Activated naive CD4-positive, alpha-beta T cell treated with anti-CD3 and anti-CD28 coated beads for 36 hours (primary cell): ENCODE data around the gene CNTN4. TPM values are rescaled to one million over a fixed set of nuclear protein-coding genes. Genes with fewer than 3 reads are reported as not detected.

Experiments
- CTCF ChIA-PET: fragments of 350-600 bp; sonication (Branson Sonifier 250); formaldehyde crosslinking; loops from one replicate; lab custom pipeline; 2021; ENCODE audit warnings: antibody characterized with exemption; lab: Charles Lee
- DNase-seq: peaks from one replicate; pipeline ENCODE4 v3.0.0-alpha.2; 2020
- H3K27ac Mint-ChIP-seq: one replicate; pipeline ENCODE4 v1.8.0; 2021; ENCODE audit warnings: mild to moderate bottlenecking, mixed read lengths
- H3K27me3 Mint-ChIP-seq: one replicate; pipeline ENCODE4 v1.8.0; 2021; ENCODE audit warnings: low read depth, mixed read lengths
- H3K36me3 Mint-ChIP-seq: one replicate; pipeline ENCODE4 v1.8.0; 2021; ENCODE audit warnings: low read depth, mixed read lengths
- H3K4me1 Mint-ChIP-seq: one replicate; pipeline ENCODE4 v1.8.0; 2021; ENCODE audit warnings: low read depth, mixed read lengths
- H3K4me3 Mint-ChIP-seq: one replicate; pipeline ENCODE4 v1.8.0; 2021; ENCODE audit warnings: mild to moderate bottlenecking, moderate library complexity, mixed read lengths
- H3K9me3 Mint-ChIP-seq: one replicate; pipeline ENCODE4 v1.8.0; 2021; ENCODE audit warnings: mixed read lengths
- intact Hi-C: fragments of 100-400 bp; cut with micrococcal nuclease; formaldehyde crosslinking; loops from one replicate; pipeline ENCODE4 v1.15.1; 2023
- total RNA-seq, 2 experiments: library from RNA; stranded (reverse); gene quantifications; one replicate each; pipeline ENCODE4 v1.2.3, GENCODE V29; 2021

CNTN4 gene
- total RNA-seq, 2 experiments from 2014 or later, result not detected

DNA sequence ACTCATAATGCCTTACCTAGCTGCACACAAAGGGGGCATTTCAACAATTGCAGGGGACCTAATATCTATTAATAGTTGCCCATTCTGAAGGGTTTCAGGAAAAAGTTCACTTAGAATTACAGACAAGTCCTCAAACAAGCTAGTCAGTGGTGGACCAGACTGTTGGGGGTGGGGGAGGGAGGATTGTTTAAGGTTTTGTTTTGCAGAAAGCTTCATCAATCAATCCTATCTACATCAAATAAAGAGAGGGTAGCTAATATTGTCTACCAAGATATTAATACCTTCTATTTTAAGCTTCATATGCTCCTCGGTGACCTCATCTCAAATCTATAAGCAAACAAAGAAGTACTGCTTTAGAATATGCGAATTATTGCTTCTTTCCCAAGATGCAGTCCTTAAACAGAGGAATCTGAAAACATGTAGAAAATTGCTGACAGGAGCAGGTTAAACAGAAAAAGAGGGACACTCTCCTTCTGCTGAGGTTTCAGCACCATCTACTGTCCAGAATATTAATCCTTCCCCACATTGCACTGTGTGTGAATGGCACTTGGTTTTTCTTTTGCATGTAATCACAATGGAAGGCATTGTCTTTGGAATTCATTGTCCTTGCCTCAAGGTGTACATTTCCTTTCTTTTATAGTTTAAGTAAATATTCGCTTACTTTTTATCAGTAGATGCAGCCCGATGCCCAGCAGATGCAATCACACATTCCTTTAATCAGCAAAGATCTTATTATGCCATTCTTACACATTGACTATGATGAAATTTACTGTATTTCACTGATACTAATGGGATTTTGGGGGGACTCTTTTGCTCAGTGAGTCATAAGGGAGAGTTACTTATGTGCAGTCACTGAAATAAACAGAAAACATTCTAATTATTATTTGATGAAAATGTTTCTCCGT is 916.8 kb downstream of the CNTN4 start:
- no peak for DNase-seq
- no peak overlapping the region for H3K4me3 Mint-ChIP-seq
- no peaks in the 10 kb centered on the region for H3K4me1 Mint-ChIP-seq
- no peaks in the 10 kb centered on the region for H3K9me3 Mint-ChIP-seq
- H3K27me3 Mint-ChIP-seq, result peaks cover 23% of the 10 kb centered on the region
- intact Hi-C loops, result loop anchor here (1.0 to 10.0 kb wide), 2 partner anchors 250 to 321 kb away; no protein-coding TSS in a partner anchor
- H3K27ac Mint-ChIP-seq, result no peak overlapping the region
- no peaks in the 10 kb centered on the region for H3K36me3 Mint-ChIP-seq
- CTCF ChIA-PET, result no interaction called here

DNA sequence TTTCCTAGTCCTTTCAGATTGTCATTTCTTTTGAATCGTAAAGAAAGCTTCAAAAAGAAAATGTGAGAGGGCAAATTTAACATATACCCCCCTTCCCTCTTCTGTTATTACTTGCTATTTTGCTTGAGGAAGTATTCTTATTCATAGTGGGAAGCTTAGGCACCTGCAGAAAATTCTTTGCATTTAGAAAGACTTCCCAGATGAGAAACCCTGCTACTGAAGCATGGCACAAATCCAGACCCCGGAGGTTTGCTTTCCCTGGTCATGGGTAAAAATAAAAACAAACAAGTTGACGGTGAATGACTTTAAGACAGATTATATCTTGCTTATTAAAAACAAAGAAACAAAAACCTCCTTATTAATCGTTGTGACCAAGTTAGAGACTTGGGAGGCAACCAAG is 917.6 kb downstream of the CNTN4 start:
- CTCF ChIA-PET, result no interaction called here

DNA sequence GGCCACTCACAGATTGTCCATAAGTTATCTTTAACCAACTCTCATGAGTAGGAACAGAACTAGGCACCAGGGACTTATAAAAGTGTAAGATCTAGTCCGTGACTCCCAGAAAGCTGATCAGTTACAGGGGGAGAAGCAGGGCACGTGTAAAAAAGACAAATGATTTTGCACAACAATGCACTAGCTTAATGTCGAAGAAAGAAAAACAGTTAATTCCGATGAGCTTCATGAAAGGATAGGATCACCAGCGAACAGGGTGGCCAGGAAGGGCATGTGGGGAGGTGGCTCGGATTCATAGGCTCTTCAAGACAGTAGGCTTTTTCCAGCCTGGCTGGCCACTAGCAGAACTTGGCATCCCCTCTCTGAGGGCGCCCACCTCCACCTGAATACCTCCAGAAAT is 921.5 kb downstream of the CNTN4 start:
- H3K36me3 Mint-ChIP-seq, result no peaks in the 10 kb centered on the region
- CTCF ChIA-PET, result no interaction called here

More for the DNA sequence above, 917.6 kb downstream of the CNTN4 start:
- Mint-ChIP-seq H3K27ac (no peak overlapping the region), H3K27me3 (peaks cover 23% of the 10 kb centered on the region), H3K36me3 (no peaks in the 10 kb centered on the region), H3K4me3 (no peak overlapping the region), H3K9me3 (no peaks in the 10 kb centered on the region), H3K4me1 (no peaks in the 10 kb centered on the region)
- no peak for DNase-seq
- intact Hi-C loops, result loop anchor here (10.0 kb wide), 1 partner anchor 321 kb away; no protein-coding TSS in a partner anchor

DNA sequence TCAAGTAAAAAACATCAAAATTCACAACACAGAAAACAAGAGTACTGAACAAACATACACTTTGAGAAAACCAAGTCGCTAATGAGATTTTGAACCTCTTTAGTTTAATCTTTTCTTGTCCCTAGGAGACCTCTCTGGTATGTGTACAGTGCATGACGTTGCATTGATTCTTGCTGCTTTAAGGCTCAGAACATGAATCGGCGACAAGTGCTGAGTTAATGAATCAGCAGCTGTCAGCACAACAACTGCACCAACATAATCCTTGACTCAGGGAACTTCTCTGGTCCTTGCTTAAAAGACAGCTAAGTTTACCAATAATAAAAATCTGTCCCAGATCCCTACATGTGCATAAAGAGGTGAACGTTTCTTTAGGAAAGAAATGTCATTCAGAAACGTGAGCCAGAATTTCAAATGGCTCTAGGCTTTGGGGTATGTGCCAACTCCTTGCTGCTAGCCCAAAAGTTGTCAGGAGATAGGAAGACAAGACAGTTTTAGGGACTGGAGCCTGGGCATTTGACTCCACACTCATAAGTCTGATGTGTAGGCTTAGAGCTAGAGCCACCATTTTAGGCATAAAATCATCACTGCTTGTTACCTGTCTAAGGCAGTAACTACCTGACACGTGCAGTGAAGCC is 924.6 kb downstream of the CNTN4 start:
- Mint-ChIP-seq H3K27ac (no peak overlapping the region), H3K36me3 (no peaks in the 10 kb centered on the region), H3K27me3 (no peaks in the 10 kb centered on the region), H3K4me1 (peaks cover 9% of the 10 kb centered on the region), H3K4me3 (no peak overlapping the region), H3K9me3 (no peaks in the 10 kb centered on the region)
- DNase-seq, result no peak
- CTCF ChIA-PET, result no interaction called here
- intact Hi-C loops, result no loop called here

More for the DNA sequence above, 921.5 kb downstream of the CNTN4 start:
- no peaks in the 10 kb centered on the region for H3K9me3 Mint-ChIP-seq
- H3K27ac Mint-ChIP-seq, result no peak overlapping the region
- no peak for DNase-seq
- no peaks in the 10 kb centered on the region for H3K4me1 Mint-ChIP-seq
- peaks cover 8% of the 10 kb centered on the region for H3K27me3 Mint-ChIP-seq
- no peak overlapping the region for H3K4me3 Mint-ChIP-seq
- intact Hi-C loops, result no loop called here

DNA sequence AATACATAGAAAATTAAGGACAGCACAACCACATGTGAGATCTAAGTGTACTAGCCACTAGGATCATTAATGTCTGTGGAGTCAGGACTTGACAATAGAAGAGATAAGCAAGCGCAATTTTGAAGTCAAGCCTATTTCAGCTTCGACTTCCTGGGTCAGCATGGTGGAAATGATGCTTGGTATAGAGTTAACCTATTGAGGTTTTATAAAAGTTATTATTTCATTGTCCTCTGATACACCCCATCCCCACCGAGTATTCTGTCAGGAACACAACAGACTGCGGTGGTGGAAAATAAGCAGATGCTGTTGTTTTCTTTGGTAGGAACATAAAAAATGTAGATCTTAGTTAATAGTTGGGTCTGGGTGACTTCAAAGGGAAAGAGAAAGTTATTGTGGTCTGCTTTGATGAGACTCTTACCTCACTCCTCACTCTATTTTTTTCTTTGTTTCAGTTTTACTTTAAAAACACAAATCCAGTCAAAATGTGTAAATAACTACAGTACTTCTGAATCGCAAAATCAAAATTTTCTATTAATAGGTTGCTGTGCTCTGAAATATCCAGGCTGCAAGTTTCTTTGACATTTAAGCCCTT is 929.4 kb downstream of the CNTN4 start:
- H3K4me3 Mint-ChIP-seq, result no peak overlapping the region
- no peak overlapping the region for H3K27ac Mint-ChIP-seq
- CTCF ChIA-PET, result no interaction called here
- H3K4me1 Mint-ChIP-seq, result peaks cover 11% of the 10 kb centered on the region
- H3K9me3 Mint-ChIP-seq, result no peaks in the 10 kb centered on the region
- H3K36me3 Mint-ChIP-seq, result no peaks in the 10 kb centered on the region
- intact Hi-C loops, result loop anchor here (2.0 kb wide), 2 partner anchors 99 to 143 kb away; partner anchors contain the start of gene TRNT1
- DNase-seq, result no peak
- H3K27me3 Mint-ChIP-seq, result no peaks in the 10 kb centered on the region

DNA sequence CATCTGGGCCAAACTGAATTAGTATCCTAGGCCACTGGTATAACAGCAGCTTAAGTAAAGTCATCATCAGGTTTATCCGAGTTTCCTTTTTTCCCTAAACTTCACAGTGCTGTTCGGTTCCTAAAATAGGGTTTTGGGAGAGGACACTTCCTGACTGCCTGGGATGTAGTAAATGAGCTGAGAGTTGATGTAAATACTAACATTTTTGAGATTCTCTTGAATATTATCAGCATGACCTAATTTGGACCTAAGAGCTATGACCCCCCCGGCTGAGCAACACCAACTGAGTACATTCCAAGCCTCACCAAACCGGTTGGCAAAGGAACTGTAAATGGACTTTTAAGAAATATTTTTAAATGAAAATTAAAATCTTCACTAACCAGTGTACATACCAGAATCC is 932.7 kb downstream of the CNTN4 start:
- Mint-ChIP-seq H3K27me3 (no peaks in the 10 kb centered on the region), H3K36me3 (no peaks in the 10 kb centered on the region), H3K4me3 (no peak overlapping the region), H3K27ac (no peak overlapping the region), H3K9me3 (no peaks in the 10 kb centered on the region), H3K4me1 (peaks cover 11% of the 10 kb centered on the region)
- CTCF ChIA-PET, result no interaction called here
- no peak for DNase-seq
- intact Hi-C loops, result no loop called here

DNA sequence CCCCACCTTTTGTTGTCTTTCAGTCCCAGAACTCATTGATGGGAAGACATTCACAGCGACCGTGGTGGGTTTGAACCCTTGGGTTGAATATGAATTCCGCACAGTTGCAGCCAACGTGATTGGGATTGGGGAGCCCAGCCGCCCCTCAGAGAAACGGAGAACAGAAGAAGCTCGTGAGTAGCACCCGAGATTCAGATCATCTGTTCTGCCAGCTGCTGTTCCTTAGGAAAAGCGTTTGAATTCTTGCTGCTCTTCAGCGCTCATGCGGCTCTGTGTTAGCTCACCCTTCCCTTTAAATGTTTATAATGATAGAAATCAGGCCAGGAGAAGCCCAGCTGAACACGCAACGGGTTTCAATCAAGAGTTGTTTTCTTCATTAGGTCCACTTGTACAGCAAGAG is 938.5 kb downstream of the CNTN4 start:
- CTCF ChIA-PET, result no interaction called here
- Mint-ChIP-seq H3K9me3 (no peaks in the 10 kb centered on the region), H3K4me1 (no peaks in the 10 kb centered on the region), H3K36me3 (no peaks in the 10 kb centered on the region), H3K27me3 (peaks cover 5% of the 10 kb centered on the region), H3K4me3 (no peak overlapping the region), H3K27ac (no peak overlapping the region)
- no peak for DNase-seq
- intact Hi-C loops, result no loop called here

DNA sequence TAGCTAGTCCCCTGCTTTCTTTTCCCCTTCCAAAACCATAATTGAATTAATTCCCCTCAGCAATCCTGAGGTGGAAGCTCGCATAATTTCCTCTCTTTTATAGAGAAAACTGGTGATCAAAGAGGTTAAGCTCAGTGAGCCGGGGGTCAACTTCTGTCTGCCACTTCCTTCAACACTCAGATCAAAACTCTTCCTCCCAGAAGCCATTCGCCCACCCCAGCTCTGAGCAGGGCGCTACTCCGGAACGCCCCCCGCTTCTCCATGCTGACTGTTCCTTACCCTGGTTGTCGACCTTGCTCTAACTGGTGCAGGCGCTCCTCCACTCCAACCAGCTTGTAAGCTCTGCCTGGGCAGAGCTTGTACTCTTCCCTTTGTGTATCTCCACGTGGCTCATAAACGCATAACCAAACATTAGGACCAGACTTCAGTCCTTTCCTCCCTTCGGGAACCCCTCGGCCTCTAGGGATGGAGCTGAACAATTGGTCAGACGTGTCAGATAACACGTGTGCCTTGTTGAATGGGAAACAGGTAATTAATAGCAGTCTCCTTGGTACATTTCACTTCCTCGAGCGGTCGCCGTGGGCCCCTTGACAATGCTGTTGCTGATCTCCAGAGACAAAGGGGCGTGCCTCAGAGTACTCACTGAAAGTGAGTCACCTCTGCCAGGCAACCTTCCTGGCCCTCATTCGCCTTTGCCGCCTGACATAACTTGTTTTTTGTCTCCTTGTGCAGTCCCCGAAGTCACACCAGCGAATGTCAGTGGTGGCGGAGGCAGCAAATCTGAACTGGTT is 939.7 kb downstream of the CNTN4 start:
- no peaks in the 10 kb centered on the region for H3K9me3 Mint-ChIP-seq
- intact Hi-C loops, result no loop called here
- CTCF ChIA-PET, result interaction anchor here (0.6 kb wide), 1 partner anchor 116 kb away, joined by 3 read pairs; no protein-coding TSS in a partner anchor
- no peaks in the 10 kb centered on the region for H3K36me3 Mint-ChIP-seq
- H3K27me3 Mint-ChIP-seq, result peaks cover 5% of the 10 kb centered on the region
- H3K4me1 Mint-ChIP-seq, result no peaks in the 10 kb centered on the region
- no peak overlapping the region for H3K27ac Mint-ChIP-seq
- DNase-seq, result no peak
- H3K4me3 Mint-ChIP-seq, result no peak overlapping the region

DNA sequence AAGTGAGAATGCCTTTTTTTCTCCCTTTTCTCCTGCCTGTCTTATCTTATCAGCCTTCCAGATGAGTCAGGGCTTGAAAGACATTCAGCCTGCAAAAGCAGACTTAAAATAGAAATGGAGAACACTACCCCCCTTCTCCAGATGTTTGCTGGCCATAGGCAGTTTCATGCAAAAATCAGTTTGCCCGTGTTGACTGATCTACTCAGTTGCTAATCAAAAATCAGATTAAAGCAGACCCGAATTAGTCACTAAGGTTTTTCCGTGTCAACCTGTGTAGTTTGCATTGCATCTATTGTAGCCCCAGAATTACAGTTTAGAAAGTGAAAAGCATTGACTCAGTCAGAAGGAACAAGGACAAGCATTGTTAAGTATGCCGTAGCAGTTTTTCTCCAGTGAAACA is 955.3 kb downstream of the CNTN4 start:
- H3K36me3 Mint-ChIP-seq, result no peaks in the 10 kb centered on the region
- H3K9me3 Mint-ChIP-seq, result no peaks in the 10 kb centered on the region
- CTCF ChIA-PET, result no interaction called here
- H3K27me3 Mint-ChIP-seq, result no peaks in the 10 kb centered on the region
- DNase-seq, result no peak
- H3K27ac Mint-ChIP-seq, result no peak overlapping the region
- no peak overlapping the region for H3K4me3 Mint-ChIP-seq
- no peaks in the 10 kb centered on the region for H3K4me1 Mint-ChIP-seq
- intact Hi-C loops, result no loop called here

DNA sequence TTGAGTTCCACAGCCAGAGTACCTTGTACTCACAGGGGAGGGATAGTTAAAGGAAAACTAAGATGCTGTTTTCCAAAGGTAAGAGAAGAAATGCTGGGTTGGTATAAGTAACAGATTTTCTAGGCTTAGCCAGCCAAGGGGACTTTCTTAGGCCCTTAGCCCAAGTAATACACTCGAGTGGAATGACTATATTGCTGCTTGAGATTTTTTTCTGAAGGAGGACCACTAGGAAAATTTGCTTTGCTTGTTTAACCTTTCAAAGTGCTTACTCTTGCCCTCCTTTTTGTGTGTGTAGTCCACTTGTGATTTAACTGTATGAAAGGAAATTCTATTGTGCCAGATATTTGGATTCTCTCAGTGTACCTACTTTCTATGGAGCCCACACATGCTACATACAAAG is 961.0 kb downstream of the CNTN4 start:
- no peak overlapping the region for H3K27ac Mint-ChIP-seq
- H3K36me3 Mint-ChIP-seq, result no peaks in the 10 kb centered on the region
- no peak overlapping the region for H3K4me3 Mint-ChIP-seq
- no peaks in the 10 kb centered on the region for H3K27me3 Mint-ChIP-seq
- CTCF ChIA-PET, result no interaction called here
- DNase-seq, result no peak
- no peaks in the 10 kb centered on the region for H3K9me3 Mint-ChIP-seq
- H3K4me1 Mint-ChIP-seq, result no peaks in the 10 kb centered on the region
- intact Hi-C loops, result no loop called here

DNA sequence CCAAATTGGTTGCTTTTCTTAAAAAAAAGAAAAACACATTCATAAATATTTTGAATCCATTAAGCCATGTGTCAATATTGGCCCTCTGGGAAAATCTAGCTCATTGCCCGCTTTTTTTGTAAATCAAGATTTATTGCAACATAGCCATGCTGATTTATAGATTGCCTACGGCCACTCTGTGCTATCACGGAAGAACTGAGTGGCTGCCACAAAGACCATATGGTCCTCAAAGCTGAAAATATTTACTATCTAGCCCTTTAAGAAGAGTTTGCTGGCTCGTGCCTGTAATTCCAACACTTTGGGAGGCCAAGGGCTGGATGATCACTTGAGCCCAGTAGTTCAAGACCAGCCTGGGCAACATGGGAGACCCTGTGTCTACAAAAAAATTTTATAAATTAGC is 965.6 kb downstream of the CNTN4 start:
- CTCF ChIA-PET, result no interaction called here
- no peaks in the 10 kb centered on the region for H3K27me3 Mint-ChIP-seq
- no peaks in the 10 kb centered on the region for H3K36me3 Mint-ChIP-seq
- intact Hi-C loops, result no loop called here
- no peak overlapping the region for H3K27ac Mint-ChIP-seq
- H3K4me3 Mint-ChIP-seq, result no peak overlapping the region
- H3K4me1 Mint-ChIP-seq, result no peaks in the 10 kb centered on the region
- no peaks in the 10 kb centered on the region for H3K9me3 Mint-ChIP-seq
- DNase-seq, result no peak

DNA sequence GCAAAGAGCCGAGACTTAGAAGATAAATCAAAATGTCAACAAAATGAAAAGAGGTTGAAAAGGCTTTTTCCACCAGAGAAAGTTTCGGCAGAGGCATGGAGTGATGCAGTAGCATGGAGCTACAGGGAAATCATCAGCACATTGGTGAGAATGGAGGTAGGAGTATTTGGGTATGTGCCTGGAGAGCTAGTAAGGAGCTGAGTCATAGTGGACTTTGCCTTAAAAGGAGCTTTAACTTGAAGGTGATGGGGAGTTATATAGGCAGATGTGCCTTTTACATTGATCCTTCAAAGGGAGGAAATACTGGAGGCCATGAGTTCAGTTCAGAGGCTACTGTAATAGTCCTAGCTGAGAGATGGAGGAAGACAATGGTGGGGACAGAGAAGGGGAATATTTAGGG is 967.2 kb downstream of the CNTN4 start:
- H3K27me3 Mint-ChIP-seq, result no peaks in the 10 kb centered on the region
- no peak for DNase-seq
- no peaks in the 10 kb centered on the region for H3K36me3 Mint-ChIP-seq
- no peak overlapping the region for H3K27ac Mint-ChIP-seq
- H3K4me3 Mint-ChIP-seq, result no peak overlapping the region
- no peaks in the 10 kb centered on the region for H3K9me3 Mint-ChIP-seq
- intact Hi-C loops, result no loop called here
- CTCF ChIA-PET, result no interaction called here
- no peaks in the 10 kb centered on the region for H3K4me1 Mint-ChIP-seq
